GM12872 (cell line): Measurements from ENCODE around the gene LOXHD1.

Source experiments
- CTCF ChIP-seq: IDR thresholded peaks from 3 replicates; pipeline ENCODE4 v1.5.1; 2011; ENCODE audit warnings: low read depth, mild to moderate bottlenecking, low read length, moderate library complexity; ENCODE audit not compliant: insufficient read depth

LOXHD1 gene

GRCh38 chr18:46471809-46472498 lies 185.1 kb downstream of the LOXHD1 start:
- no peak for TF ChIP-seq CTCF

GRCh38 chr18:46470714-46471113 lies 186.3 kb downstream of the LOXHD1 start:
- TF ChIP-seq CTCF: no peak

GRCh38 chr18:46469186-46469915 lies 187.7 kb downstream of the LOXHD1 start:
- no peak for TF ChIP-seq CTCF

DNA sequence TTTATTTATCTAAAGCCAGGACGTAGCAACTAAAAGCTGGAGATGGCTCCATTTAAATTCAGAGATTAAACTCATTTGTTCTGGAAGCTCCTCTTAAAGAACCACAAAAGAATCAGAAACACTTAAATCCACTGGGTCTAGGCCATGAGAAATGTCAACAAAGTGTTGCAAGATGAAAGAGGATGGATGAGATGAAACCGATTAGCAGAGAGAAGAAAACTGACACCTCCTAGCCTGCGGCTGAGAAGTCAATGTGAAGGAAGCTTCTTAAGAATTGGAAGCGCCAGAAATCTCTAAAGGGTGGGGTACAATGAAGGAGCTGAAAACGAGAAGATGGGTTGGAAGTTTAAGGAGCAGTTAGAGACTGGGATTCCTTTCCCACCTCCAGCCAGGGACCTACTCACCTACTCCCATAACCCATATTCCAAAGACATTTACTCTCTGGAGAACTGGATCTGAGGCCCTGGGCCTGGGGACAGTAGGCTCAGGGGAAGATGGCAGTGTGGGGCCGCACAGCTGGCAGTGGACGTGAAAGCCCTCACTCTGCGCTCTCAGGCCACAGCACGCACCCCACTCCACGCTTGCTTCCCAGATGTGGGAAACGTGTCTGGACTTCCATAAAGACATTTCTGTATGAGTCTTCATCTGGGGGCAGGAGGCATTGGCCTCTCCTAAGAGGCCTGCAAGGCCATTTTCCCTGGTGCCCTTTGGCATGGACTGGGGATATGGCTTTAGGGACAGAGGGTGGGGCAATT lies 188.4 kb downstream of the LOXHD1 start:
- no peak for TF ChIP-seq CTCF

DNA sequence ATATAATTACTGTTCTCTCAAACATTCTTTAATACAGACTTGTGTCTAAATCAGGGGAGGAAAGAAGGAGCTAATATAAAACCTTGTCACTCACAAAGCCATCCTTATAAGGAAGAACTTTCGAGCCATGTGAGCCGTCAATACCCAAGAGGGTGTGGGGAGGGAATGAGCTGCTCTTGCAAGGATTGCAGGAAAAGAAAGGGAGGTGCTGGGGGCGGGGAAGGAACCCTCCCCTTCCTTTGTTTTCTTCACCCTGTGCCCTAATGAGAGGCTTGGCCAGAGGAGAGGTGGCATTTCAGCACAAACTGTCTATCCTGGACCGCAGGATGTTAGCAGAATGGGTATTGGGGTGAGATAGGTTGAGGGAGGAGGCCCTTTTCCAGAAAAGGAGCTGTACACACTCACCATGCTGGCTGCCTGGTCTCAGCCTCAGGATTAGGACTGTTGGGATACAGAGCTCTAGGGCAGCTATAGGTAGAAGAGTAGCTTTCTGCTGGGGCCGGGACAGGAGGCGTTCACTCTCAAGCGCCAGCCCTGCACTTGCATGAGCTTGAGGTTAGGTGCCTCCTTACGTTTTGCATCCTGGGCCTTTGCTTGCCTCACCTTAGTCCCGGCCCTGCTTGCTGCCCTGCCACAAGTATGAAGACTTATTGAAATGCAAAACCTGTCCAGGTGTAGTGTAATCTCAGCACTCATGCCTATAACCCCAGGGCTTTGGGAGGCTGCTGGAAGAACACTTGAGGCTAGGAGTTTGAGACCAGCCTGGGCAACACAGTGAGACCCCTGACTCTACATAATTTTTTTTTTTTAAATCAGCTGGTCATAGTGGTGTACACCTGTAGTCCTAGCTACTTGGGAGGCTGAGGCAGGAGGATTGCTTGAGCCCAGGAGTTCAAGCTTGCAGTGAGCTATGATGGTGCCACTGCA lies 190.5 kb downstream of the LOXHD1 start:
- TF ChIP-seq CTCF: no peak

DNA sequence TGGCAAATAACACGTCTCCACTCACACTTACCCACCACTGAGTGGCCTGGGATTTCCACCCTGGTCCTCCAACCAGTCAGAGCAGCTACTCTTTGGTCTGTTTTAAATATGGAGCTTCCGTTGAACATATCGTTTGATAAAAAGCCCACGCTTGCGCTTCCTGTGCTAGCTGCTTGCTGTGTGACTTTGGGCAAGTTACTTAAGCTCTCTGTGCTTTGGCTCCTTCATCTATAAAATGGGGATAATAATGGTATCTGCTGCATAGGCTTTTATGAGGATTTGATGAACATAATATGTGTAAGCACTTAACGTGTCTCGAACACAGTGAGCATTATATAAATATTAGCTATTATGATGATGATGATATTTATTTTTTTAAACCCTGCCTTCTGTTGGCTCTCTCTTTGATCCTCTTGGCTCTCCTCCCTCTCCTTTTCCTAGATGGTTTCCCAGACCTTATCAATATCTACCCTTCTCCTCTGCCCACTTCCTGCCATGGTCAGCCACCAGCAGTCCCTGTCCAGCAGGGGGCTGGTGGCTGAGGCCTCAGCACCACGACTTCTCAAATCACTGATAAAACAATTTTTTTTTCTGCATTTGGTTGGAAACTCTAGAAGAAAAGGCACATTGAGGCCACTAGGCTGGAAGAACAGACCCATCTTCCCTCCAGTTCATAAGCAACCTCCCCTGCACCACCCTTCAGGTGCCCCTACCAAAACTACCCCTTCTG lies 191.9 kb downstream of the LOXHD1 start:
- no peak for TF ChIP-seq CTCF
